GM18505 (cell line): ENCODE data around the gene IRX4.

Experiments
- ATAC-seq: cut with Tn5 transposase; IDR thresholded peaks from one replicate; pipeline ENCODE4 v1.9.1; 2021; ENCODE audit not compliant: unreplicated experiment
- POLR2A ChIP-seq: IDR thresholded peaks from 4 replicates; pipeline ENCODE4 v1.6.1; 2011; ENCODE audit warnings: borderline replicate concordance; ENCODE audit not compliant: insufficient read depth, insufficient read length; ENCODE audit errors: extremely low read depth

The IRX4 gene

DNA sequence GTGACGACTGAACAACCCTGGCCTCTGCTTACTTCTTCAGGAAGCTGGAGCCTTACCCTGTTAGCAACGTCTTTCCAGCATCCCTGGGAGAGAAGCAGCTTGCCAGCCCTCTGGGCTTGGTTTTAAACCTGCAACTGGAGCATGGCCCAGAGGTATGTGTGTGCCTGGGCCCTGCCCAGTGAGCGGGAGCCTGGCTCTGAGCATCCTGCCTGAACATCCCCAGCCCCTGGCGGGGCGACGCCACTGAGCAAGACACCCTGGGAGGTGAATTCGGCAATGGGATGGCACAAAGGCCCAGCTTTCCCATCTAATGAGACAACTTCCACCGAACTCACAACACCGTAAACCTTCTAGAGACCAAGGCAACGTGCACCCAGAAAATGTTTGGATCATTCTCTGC, 23.6 kb downstream of the IRX4 start:
- ATAC-seq = no peak

DNA sequence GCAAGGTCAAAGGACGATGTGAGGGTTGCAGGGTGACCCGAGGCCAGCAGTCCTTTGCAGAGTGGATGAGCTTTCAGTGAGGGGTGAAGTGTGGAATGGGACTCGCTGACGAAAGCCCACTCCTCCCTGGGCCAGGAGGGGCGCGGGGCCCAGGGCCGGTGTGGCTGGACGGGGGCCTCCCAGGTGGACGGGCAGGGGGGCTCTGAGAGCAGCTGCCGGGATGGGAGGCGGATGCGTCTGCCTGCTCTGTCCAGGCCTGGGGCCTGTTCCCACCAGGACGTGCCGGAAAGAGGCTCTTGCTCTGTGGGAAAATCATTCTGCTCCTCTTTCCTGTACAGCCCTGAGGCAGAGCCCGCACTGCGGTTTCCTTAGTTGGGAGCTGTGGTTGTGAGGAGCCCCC, 24.3 kb downstream of the IRX4 start:
- TF ChIP-seq POLR2A = no peak
- ATAC-seq = no peak

More for the DNA sequence above, 23.6 kb downstream of the IRX4 start:
- no peak for TF ChIP-seq POLR2A

GRCh38 chr5:1857256-1857600, 25.5 kb downstream of the IRX4 start:
- TF ChIP-seq POLR2A = no peak

DNA sequence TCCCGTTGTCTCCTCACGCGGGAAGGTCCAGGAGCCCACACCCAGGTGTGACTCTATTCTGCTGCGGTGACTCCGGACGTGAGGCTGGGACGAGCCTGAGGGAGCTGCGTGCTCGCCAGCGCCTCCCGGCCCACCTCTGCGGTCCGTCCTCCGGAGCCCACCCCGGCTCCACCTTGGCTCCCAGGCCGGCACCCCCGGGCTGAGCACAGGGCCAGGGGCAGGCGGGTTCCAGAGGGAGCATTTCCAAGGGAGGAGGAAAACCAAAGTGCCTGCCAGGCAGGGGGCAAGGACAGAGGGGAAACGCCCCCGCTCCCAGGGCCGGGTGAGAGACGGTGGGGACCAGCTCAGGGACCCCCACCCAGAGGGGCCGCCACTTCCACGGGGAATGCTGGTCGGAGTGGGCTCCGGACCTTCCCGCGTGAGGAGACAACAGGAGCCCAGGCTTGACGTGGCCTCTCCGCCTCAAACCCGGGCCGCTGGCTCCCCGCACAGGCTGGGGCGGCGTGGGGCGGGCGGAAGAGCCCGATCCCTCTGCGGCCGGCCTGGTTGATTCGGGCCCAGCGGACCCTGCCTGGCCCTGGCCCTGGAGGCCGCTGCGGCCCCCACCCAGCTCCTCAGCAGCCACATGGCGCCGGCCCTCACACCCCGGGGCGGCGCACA, 26.0 kb downstream of the IRX4 start:
- ATAC-seq = no peak
- no peak for TF ChIP-seq POLR2A

More at GRCh38 chr5:1857256-1857600, 25.5 kb downstream of the IRX4 start:
- ATAC-seq = no peak

- ATAC-seq = no peak
- no peak for TF ChIP-seq POLR2A
These were observed 27.1 kb downstream of the IRX4 start for GRCh38 chr5:1855596-1855995.

DNA sequence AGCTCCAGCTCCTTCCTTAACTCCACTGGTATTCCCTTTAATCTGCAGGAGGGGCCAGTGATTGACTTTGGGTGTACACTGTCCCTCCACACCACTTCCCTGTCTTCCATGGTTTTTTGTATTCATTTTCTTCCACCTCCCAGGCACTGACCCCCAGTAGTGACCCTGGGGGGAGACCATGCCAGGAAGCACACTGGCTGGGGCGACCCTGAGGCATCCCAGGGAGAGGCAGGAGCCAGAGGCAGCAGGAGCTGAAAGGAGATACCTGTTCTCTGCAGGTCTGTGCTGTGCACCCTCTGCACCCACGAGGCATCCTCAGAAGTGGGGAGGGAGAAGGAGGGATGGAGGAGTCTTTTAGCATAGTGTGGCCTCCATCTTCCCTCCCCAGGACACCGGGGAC, 27.6 kb downstream of the IRX4 start:
- ATAC-seq = no peak
- TF ChIP-seq POLR2A = no peak

- no peak for TF ChIP-seq POLR2A
- no peak for ATAC-seq
These were observed 29.2 kb downstream of the IRX4 start for GRCh38 chr5:1853531-1853930.

- no peak for TF ChIP-seq POLR2A
- no peak for ATAC-seq
These were observed 30.3 kb downstream of the IRX4 start for GRCh38 chr5:1852324-1852947.

DNA sequence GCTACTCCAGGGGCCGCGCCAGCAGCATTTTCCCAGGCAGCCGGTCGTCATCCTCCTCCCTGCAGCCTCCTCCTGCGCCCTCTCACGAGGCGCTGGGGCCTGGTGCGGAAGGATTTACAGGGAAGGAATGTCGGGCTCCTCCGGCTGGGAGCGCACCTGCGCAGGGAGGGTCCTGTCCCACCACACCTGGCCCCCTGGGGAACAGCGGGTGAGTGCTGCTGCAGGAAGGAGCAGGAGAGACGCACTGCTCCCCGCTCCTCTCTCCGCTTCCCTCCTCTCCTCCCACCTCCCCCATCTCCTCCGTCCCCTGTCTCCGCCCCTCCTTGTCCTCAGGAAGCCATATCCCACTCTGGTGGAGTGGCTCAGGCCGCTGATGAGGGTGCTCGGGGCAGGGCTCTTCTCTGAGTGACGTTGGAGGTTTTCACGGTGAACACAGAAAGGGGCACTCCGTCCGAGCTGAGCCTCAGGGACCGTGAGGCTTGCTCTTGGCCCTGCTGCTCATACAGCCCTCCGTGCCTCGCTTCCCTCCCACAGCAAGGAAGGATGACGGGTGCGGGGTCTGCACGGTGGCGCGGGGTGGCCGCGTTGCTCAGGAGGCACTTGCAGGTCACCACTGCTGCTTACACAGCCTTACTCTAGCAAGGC, 31.3 kb downstream of the IRX4 start:
- no peak for TF ChIP-seq POLR2A
- ATAC-seq = no peak

DNA sequence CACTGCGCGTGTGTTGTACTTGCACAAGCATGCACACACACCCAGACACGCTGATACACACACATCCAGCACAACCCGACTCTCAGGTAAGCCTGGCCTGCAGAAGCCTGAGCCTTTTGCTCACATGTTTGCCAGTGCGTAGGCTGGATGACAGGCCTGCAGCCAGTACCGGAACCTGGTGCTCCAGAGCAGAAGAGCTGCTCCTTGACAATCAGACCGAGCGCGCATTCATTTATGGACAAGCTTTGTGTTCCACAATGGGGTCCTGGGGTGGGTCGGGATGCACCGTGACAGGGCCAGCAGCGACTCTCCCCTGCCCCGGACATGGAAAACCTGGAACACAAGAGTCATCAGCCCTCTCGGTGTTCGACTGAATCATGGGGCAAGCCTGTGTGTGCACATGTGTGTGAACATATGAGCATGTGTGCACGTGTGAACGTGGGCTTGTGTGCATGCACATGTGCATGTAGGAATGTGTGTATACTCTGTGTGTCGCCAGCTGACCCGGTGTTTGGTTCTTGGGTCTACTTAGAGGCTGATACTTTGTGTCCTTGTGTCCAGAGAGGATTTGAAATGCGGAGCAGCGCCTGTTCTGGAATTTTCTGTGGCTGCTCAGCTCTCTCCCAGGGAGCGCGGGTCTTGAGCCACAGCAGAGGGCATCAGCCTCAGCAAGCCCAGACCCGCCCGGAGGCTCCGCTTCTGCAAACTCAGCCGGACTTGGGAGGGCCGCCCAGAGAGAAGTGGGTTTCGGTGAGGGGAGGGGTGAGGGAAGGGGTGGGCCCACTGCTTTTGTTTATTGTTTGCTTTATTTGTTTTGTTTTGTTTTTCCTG, 32.2 kb downstream of the IRX4 start:
- no peak for TF ChIP-seq POLR2A
- ATAC-seq = no peak

GRCh38 chr5:1847611-1848010, 35.1 kb downstream of the IRX4 start:
- no peak for ATAC-seq
- TF ChIP-seq POLR2A = no peak

DNA sequence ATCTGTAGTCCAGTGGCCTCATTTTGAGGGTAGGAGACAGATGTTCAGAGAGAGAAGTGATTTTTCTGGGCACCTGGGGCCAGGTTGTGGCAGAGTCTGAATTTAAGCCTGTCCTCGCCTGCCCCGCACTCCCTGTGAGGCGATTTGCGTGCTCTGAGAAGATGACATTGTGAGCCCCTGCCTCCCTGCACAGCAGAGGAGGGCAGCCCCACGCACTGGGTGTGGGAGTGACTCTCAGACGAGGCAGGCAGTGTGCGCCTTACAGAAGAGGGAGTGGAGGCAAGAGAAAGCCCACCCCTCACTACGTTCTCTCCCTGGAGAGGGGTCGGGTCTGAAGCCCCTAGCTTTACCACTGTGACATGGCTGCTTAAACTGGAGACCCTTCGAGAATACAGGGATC, 35.7 kb downstream of the IRX4 start:
- ATAC-seq = no peak
- TF ChIP-seq POLR2A = no peak

- no peak for ATAC-seq
- no peak for TF ChIP-seq POLR2A
These were observed 36.1 kb downstream of the IRX4 start for GRCh38 chr5:1846583-1846982.
